Large intestine (tissue), 3 donors: ENCODE data around the gene TNNC1. TPM values are rescaled to one million over a fixed set of nuclear protein-coding genes. Genes with fewer than 3 reads are reported as not detected.

Experiments used
- DNase-seq, 2 donors: peaks; one replicate each; pipeline versions ENCODE4 v3.0.0 to v3.0.0-alpha.2; 2013
- H3K27ac ChIP-seq: one replicate; pipeline ENCODE4 v1.5.1; 2013; ENCODE audit warnings: low read length
- H3K27me3 ChIP-seq: 2 replicates; pipeline ENCODE4 v1.6.1; 2013; ENCODE audit warnings: low read length; ENCODE audit not compliant: control insufficient read depth, insufficient read depth
- H3K36me3 ChIP-seq: 2 replicates; pipeline ENCODE4 v1.6.1; 2013; ENCODE audit warnings: low read length; ENCODE audit not compliant: control insufficient read depth, insufficient read depth
- H3K4me1 ChIP-seq: one replicate; pipeline ENCODE4 v1.6.1; 2013; ENCODE audit warnings: low read length; ENCODE audit not compliant: control insufficient read depth, insufficient read depth
- H3K4me3 ChIP-seq: one replicate; pipeline ENCODE4 v1.5.1; 2013; ENCODE audit warnings: low read length
- H3K9me3 ChIP-seq: one replicate; pipeline ENCODE4 v1.6.1; 2013; ENCODE audit warnings: mild to moderate bottlenecking, low read depth, low read length, moderate library complexity; ENCODE audit not compliant: control insufficient read depth
- WGBS: methylation state at CpG from one replicate; pipeline ENCODE4 v1.1.5; 2013; ENCODE audit warnings: low lambda C conversion rate; ENCODE audit not compliant: insufficient coverage; 5-methylcytosine and 5-hydroxymethylcytosine counted together
- polyA plus RNA-seq: library from polyadenylated mRNA; unstranded; fragments of 120-200 nt; gene quantifications from one replicate; pipeline ENCODE4 v1.2.1, GENCODE V29; 2013

The TNNC1 gene
- polyA plus RNA-seq, 1 donor = 1.8 TPM

GRCh38 chr3:52493232-52494017 lies 39.6 kb upstream of the TNNC1 start:
- no CpG with 5 or more reads among the region's 7 CpGs for WGBS

GRCh38 chr3:52492059-52492458 lies 38.2 kb upstream of the TNNC1 start:
- no peak for DNase-seq
- Histone ChIP-seq H3K27ac (no peak overlapping the region), H3K4me3 (no peak overlapping the region), H3K9me3 (peaks cover 9% of the 10 kb centered on the region), H3K36me3 (peaks cover 64% of the 10 kb centered on the region), H3K4me1 (no peaks in the 10 kb centered on the region), H3K27me3 (no peaks in the 10 kb centered on the region)
- WGBS = no CpG with 5 or more reads among the region's 21 CpGs

More at GRCh38 chr3:52493232-52494017, 39.6 kb upstream of the TNNC1 start:
- DNase-seq = no peak
- Histone ChIP-seq H3K36me3 (peaks cover 51% of the 10 kb centered on the region), H3K4me3 (no peak overlapping the region), H3K9me3 (no peaks in the 10 kb centered on the region), H3K4me1 (no peaks in the 10 kb centered on the region), H3K27ac (no peak overlapping the region), H3K27me3 (no peaks in the 10 kb centered on the region)

GRCh38 chr3:52490939-52491526 lies 37.2 kb upstream of the TNNC1 start:
- no CpG with 5 or more reads among the region's 23 CpGs for WGBS
- Histone ChIP-seq H3K4me1 (no peaks in the 10 kb centered on the region), H3K36me3 (peaks cover 73% of the 10 kb centered on the region)

GRCh38 chr3:52490035-52490938 lies 36.4 kb upstream of the TNNC1 start:
- no peak overlapping the region for H3K27ac ChIP-seq
- H3K9me3 ChIP-seq = peaks cover 11% of the 10 kb centered on the region
- no peaks in the 10 kb centered on the region for H3K4me1 ChIP-seq
- peaks cover 79% of the 10 kb centered on the region for H3K36me3 ChIP-seq
- H3K27me3 ChIP-seq = no peaks in the 10 kb centered on the region
- WGBS = no CpG with 5 or more reads among the region's 22 CpGs
- DNase-seq = no peak
- H3K4me3 ChIP-seq = no peak overlapping the region

More at GRCh38 chr3:52490939-52491526, 37.2 kb upstream of the TNNC1 start:
- H3K9me3 ChIP-seq = peaks cover 11% of the 10 kb centered on the region
- DNase-seq = no peak
- H3K27ac ChIP-seq = no peak overlapping the region
- H3K4me3 ChIP-seq = no peak overlapping the region
- H3K27me3 ChIP-seq = no peaks in the 10 kb centered on the region

- Histone ChIP-seq H3K27me3 (no peaks in the 10 kb centered on the region), H3K27ac (no peak overlapping the region), H3K4me1 (no peaks in the 10 kb centered on the region), H3K9me3 (peaks cover 11% of the 10 kb centered on the region), H3K4me3 (no peak overlapping the region), H3K36me3 (peaks cover 86% of the 10 kb centered on the region)
- no peak for DNase-seq
- WGBS = no CpG with 5 or more reads among the region's 18 CpGs
Observed at GRCh38 chr3:52489453-52489852, 35.6 kb upstream of the TNNC1 start.

GRCh38 chr3:52488746-52489145 lies 34.9 kb upstream of the TNNC1 start:
- Histone ChIP-seq H3K27me3 (no peaks in the 10 kb centered on the region), H3K4me3 (no peak overlapping the region), H3K9me3 (peaks cover 11% of the 10 kb centered on the region), H3K4me1 (no peaks in the 10 kb centered on the region), H3K36me3 (peaks cover 86% of the 10 kb centered on the region), H3K27ac (no peak overlapping the region)
- no peak for DNase-seq
- WGBS = no CpG with 5 or more reads among the region's 3 CpGs

- Histone ChIP-seq H3K4me3 (no peak overlapping the region), H3K27ac (no peak overlapping the region), H3K9me3 (peaks cover 11% of the 10 kb centered on the region), H3K4me1 (no peaks in the 10 kb centered on the region), H3K36me3 (peaks cover 83% of the 10 kb centered on the region), H3K27me3 (no peaks in the 10 kb centered on the region)
- DNase-seq = no peak
- WGBS = no CpG with 5 or more reads among the region's 59 CpGs
Observed at GRCh38 chr3:52487788-52488691, 34.2 kb upstream of the TNNC1 start.

- Histone ChIP-seq H3K36me3 (peaks cover 83% of the 10 kb centered on the region), H3K27ac (no peak overlapping the region), H3K4me3 (no peak overlapping the region)
Observed at GRCh38 chr3:52487050-52487787, 33.4 kb upstream of the TNNC1 start.

GRCh38 chr3:52484680-52485461 lies 31.0 kb upstream of the TNNC1 start:
- Histone ChIP-seq H3K27ac (no peak overlapping the region), H3K36me3 (peaks cover 82% of the 10 kb centered on the region), H3K4me1 (no peaks in the 10 kb centered on the region), H3K4me3 (no peak overlapping the region), H3K27me3 (no peaks in the 10 kb centered on the region), H3K9me3 (peaks cover 11% of the 10 kb centered on the region)
- no CpG with 5 or more reads among the region's 10 CpGs for WGBS
- no peak for DNase-seq

More at GRCh38 chr3:52487050-52487787, 33.4 kb upstream of the TNNC1 start:
- Histone ChIP-seq H3K27me3 (no peaks in the 10 kb centered on the region), H3K9me3 (peaks cover 11% of the 10 kb centered on the region), H3K4me1 (no peaks in the 10 kb centered on the region)
- DNase-seq = no peak
- WGBS = 63% methylated on average over 2 of the region's 31 CpGs
